PC-3 (cell line): Measurements from ENCODE around the gene ZNF592. TPM values are rescaled to one million over a fixed set of nuclear protein-coding genes. Genes with fewer than 3 reads are reported as not detected.

Experiments used
- ATAC-seq: fragments of 200-7000 bp; cut with Tn5 transposase; 2 replicates; pipeline ENCODE4 v1.9.1; 2020; ENCODE audit warnings: mild to moderate bottlenecking, moderate library complexity
- BruUV-seq: library from RNA; stranded (reverse); fragments of 400-500 nt; replicated peaks from 2 replicates; lab custom pipeline; 2021; lab: Mats Ljungman, UMichigan
- CTCF ChIA-PET: fragments of 300-600 bp; sonication (Branson Sonifier 250); formaldehyde crosslinking; loops from one replicate; lab custom pipeline; 2022; ENCODE audit warnings: antibody characterized with exemption; lab: Charles Lee
- POLR2A ChIA-PET: fragments of 300-600 bp; sonication (Branson Sonifier 250); formaldehyde crosslinking; loops from one replicate; lab custom pipeline; 2022; ENCODE audit warnings: antibody characterized with exemption; ENCODE audit not compliant: unreplicated experiment; lab: Charles Lee
- DNase-seq: peaks from one replicate; pipeline ENCODE4 v3.0.0-alpha.2; 2015
- H2AFZ ChIP-seq: fragments of 300-600 bp; sonication (generic); 2 replicates; pipeline ENCODE4 v1.6.0; 2016; ENCODE audit warnings: antibody characterized with exemption, low read length
- H3F3A ChIP-seq: fragments of 300-600 bp; sonication (generic); one replicate; pipeline ENCODE4 v1.6.0; 2017; ENCODE audit warnings: antibody characterized with exemption, low read length, control low read depth, mild to moderate bottlenecking; ENCODE audit not compliant: unreplicated experiment
- H3K27ac ChIP-seq: fragments of 300-600 bp; sonication (generic); 2 replicates; pipeline ENCODE4 v1.5.1; 2016; ENCODE audit warnings: mild to moderate bottlenecking, low read length
- H3K27me3 ChIP-seq: fragments of 300-600 bp; sonication (generic); 2 replicates; pipeline ENCODE4 v1.6.1; 2016; ENCODE audit warnings: low read length, mixed read lengths
- H3K36me3 ChIP-seq: fragments of 300-600 bp; sonication (generic); 2 replicates; pipeline ENCODE4 v1.6.1; 2016; ENCODE audit warnings: low read depth, mixed run types, low read length, mixed read lengths
- H3K4me1 ChIP-seq: fragments of 300-600 bp; sonication (generic); 2 replicates; pipeline ENCODE4 v1.5.1; 2016; ENCODE audit warnings: low read length; ENCODE audit not compliant: insufficient read depth
- H3K4me2 ChIP-seq: fragments of 300-600 bp; sonication (generic); 2 replicates; pipeline ENCODE4 v1.6.0; 2016; ENCODE audit warnings: low read length
- H3K4me3 ChIP-seq: fragments of 300-600 bp; sonication (generic); 2 replicates; pipeline ENCODE4 v1.5.1; 2016; ENCODE audit warnings: mild to moderate bottlenecking, low read length, mixed read lengths
- H3K79me2 ChIP-seq: fragments of 300-600 bp; sonication (generic); 2 replicates; pipeline ENCODE4 v1.6.1; 2017; ENCODE audit warnings: low read length, mixed read lengths
- H3K9ac ChIP-seq: fragments of 300-600 bp; sonication (generic); 2 replicates; pipeline ENCODE4 v1.6.0; 2016; ENCODE audit warnings: mild to moderate bottlenecking, low read length
- H3K9me2 ChIP-seq: fragments of 300-600 bp; sonication (generic); replicated peaks from 2 replicates; pipeline ENCODE4 v1.6.1; 2016; ENCODE audit warnings: mixed run types, low read length, mixed read lengths
- H3K9me3 ChIP-seq: fragments of 300-600 bp; sonication (generic); 2 replicates; pipeline ENCODE4 v1.6.1; 2016; ENCODE audit warnings: low read length, mixed read lengths
- H4K20me1 ChIP-seq: fragments of 300-600 bp; sonication (generic); 2 replicates; pipeline ENCODE4 v1.6.1; 2016; ENCODE audit warnings: low read length, mixed read lengths
- CTCF ChIP-seq: fragments of 300-600 bp; sonication (generic); conservative IDR thresholded peaks from 2 replicates; pipeline ENCODE4 v1.5.1; 2017; ENCODE audit warnings: antibody characterized with exemption, low read depth, mild to moderate bottlenecking, low read length
- EZH2 ChIP-seq: fragments of 300-600 bp; sonication (generic); IDR thresholded peaks from one replicate; pipeline ENCODE4 v1.6.1; 2017; ENCODE audit warnings: antibody characterized with exemption, mild to moderate bottlenecking, low read length; ENCODE audit not compliant: unreplicated experiment
- EZH2phosphoT487 ChIP-seq: fragments of 300-600 bp; sonication (generic); IDR thresholded peaks from 2 replicates; pipeline ENCODE4 v1.6.1; 2018; ENCODE audit warnings: mild to moderate bottlenecking, antibody characterized with exemption, low read length, borderline replicate concordance
- intact Hi-C: fragments of 100-400 bp; cut with micrococcal nuclease; formaldehyde crosslinking; loops from 2 replicates; pipeline ENCODE4 v1.9.0; 2023
- total RNA-seq: library from RNA; depleted of rRNA; stranded (reverse); fragments of >200 nt; gene quantifications from 2 replicates; pipeline ENCODE4 v1.2.3, GENCODE V29; 2014

The ZNF592 gene
- total RNA-seq, 1 experiment from 2014 or later, result 12.3 TPM

GRCh38 chr15:84781495-84781894, 33.1 kb downstream of the ZNF592 start:
- Histone ChIP-seq H3K27ac (no peak overlapping the region), H4K20me1 (no peaks in the 10 kb centered on the region), H3K4me2 (no peak overlapping the region), H3K4me1 (no peaks in the 10 kb centered on the region), H3K9ac (no peak overlapping the region), H2AFZ (no peak overlapping the region), H3F3A (no peaks in the 10 kb centered on the region), H3K79me2 (peaks cover 36% of the 10 kb centered on the region), H3K9me3 (no peaks in the 10 kb centered on the region), H3K27me3 (no peaks in the 10 kb centered on the region), H3K4me3 (no peak overlapping the region), H3K36me3 (peaks cover 31% of the 10 kb centered on the region), H3K9me2 (no peaks in the 10 kb centered on the region)
- ATAC-seq (no peak), DNase-seq (no peak)
- intact Hi-C loops, result no loop called here
- ChIA-PET CTCF (no interaction called here), POLR2A (no interaction called here)
- TF ChIP-seq EZH2 (no peak), CTCF (no peak), EZH2phosphoT487 (no peak)
- no TSS peak for BruUV-seq

GRCh38 chr15:84782346-84782745, 34.0 kb downstream of the ZNF592 start:
- Histone ChIP-seq H3K4me1 (no peaks in the 10 kb centered on the region), H3K4me2 (no peak overlapping the region), H3K27me3 (no peaks in the 10 kb centered on the region), H3K4me3 (no peak overlapping the region), H3K36me3 (peaks cover 31% of the 10 kb centered on the region), H3K9me2 (no peaks in the 10 kb centered on the region), H3F3A (no peaks in the 10 kb centered on the region), H3K79me2 (peaks cover 41% of the 10 kb centered on the region), H3K27ac (no peak overlapping the region), H4K20me1 (no peaks in the 10 kb centered on the region), H3K9me3 (no peaks in the 10 kb centered on the region), H2AFZ (no peak overlapping the region), H3K9ac (no peak overlapping the region)
- ATAC-seq, result no peak
- TF ChIP-seq EZH2 (no peak), CTCF (no peak), EZH2phosphoT487 (no peak)
- intact Hi-C loops, result no loop called here
- POLR2A ChIA-PET, result no interaction called here
- CTCF ChIA-PET, result no interaction called here
- no peak for DNase-seq
- BruUV-seq, result no TSS peak

DNA sequence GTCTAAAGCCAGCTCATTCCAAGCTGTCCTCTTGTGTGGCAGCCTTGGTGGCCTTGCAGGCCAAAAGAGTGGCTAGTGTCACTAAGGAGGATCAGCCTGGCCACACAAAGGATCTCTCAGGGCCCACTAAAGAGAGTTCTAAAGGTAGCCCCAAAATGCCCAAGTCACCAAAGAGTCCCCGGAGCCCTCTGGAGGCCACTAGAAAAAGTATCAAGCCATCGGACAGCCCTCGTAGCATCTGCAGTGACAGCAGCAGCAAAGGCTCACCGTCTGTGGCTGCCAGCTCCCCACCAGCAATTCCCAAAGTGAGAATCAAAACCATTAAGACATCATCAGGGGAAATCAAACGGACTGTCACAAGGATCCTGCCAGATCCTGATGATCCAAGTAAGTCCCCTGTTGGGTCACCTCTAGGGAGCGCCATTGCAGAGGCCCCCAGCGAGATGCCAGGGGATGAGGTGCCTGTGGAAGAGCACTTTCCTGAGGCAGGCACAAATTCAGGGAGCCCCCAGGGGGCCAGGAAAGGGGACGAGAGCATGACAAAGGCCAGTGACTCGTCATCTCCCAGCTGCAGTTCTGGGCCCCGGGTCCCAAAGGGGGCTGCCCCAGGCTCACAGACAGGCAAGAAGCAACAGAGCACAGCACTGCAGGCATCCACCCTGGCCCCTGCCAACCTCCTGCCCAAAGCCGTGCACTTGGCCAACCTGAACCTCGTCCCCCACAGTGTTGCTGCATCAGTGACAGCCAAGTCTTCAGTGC, 35.3 kb downstream of the ZNF592 start:
- Histone ChIP-seq H3K9me2 (no peaks in the 10 kb centered on the region), H3F3A (no peaks in the 10 kb centered on the region), H2AFZ (no peak overlapping the region), H3K27me3 (no peaks in the 10 kb centered on the region), H3K36me3 (peaks cover 31% of the 10 kb centered on the region), H3K4me2 (no peak overlapping the region), H3K79me2 (peaks cover 50% of the 10 kb centered on the region), H4K20me1 (peaks cover 3% of the 10 kb centered on the region; the same call in 1 of the 2 replicates), H3K9me3 (no peaks in the 10 kb centered on the region), H3K4me1 (no peaks in the 10 kb centered on the region), H3K9ac (no peak overlapping the region), H3K27ac (no peak overlapping the region), H3K4me3 (no peak overlapping the region)
- ChIA-PET POLR2A (no interaction called here), CTCF (no interaction called here)
- intact Hi-C loops, result no loop called here
- no peak for ATAC-seq
- 0 out of 2 replicates have a peak, but pooled peaks have one; percentile 32 for TF ChIP-seq CTCF
- TF ChIP-seq EZH2phosphoT487, result no peak
- no peak for TF ChIP-seq EZH2
- DNase-seq, result no peak
- BruUV-seq, result TSS peak; percentile 21
